HG03175 (cell line): Measurements from ENCODE around the gene HID1.
"Not testable (repeated sequence)": the region's sequence is repeated elsewhere in the genome, so short reads cannot be mapped to it uniquely, and the experiment has no call there.

Source experiments
- ATAC-seq: cut with Tn5 transposase; IDR thresholded peaks from one replicate; pipeline ENCODE4 v1.9.1; 2021; ENCODE audit warnings: mild to moderate bottlenecking, moderate library complexity; ENCODE audit not compliant: unreplicated experiment

Gene HID1

GRCh38 chr17:74924250-74924948 lies 48.2 kb downstream of the HID1 start, which contains the start of gene OTOP2:
Gene OTOP2 (plus strand): TSS chr17:74924273. CDS start chr17:74924633, 360 bp downstream.
- ATAC-seq = no peak

DNA sequence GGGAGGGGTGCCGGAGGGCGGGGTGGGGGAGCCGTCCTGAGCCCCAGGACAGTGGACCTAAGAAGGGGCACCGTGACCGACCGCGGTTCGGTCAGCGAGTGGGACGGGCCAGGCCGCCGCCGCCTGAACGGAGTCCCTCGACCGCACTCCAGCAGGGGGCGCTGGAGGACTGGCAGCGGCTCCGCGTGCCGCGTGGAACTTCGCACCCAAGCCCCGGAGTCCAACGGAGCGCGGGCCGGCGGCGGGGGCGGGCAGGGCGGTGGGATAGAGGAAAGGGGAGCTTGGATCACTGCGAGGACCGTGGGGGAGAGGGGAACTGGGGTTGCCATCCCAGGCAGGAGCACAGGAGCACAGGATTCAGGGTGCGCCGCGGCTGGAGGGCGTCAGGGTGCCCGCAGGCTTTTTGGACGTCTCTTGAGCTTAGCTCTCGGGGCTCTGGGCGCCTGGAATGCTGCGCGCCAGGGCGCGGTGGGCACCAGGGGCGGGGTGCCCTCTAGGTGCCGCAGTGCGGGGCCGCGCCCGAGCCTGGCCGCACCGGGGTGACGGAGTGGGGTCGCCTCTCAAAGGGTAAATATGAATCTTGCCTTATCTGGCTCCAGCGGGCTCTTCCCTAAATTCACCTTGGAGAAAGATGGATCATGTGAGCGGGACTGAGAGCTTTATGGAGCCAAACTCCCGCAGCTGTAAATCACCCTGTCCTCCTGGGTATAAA lies 48.9 kb downstream of the HID1 start:
- no peak for ATAC-seq

- no peak for ATAC-seq
These were observed 49.6 kb downstream of the HID1 start, which contains the start of gene USH1G for GRCh38 chr17:74922694-74923537. Gene USH1G (minus strand): TSS chr17:74923255. CDS start chr17:74923073, 182 bp downstream.

GRCh38 chr17:74922172-74922571 lies 50.4 kb downstream of the HID1 start:
- no peak for ATAC-seq

DNA sequence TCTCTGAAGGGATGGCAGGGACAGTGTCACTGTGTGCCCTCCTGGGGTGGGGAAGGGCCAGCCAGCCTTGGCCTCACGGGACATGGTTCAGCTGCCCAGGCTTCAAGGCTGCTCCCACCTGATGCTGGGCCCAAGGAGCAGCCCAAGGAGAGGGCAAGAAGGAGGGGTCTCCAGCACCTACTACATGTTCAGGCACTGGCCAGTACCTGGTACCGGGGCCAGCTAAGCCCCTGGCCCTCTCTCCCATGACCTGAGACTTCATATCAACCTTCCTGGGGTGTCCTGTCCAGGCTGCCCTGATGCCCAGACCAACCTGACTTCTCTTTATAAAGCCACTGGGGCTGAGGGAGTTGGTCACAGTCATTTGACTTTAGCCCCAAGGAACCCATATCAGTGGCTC lies 50.8 kb downstream of the HID1 start:
- ATAC-seq = no peak

- no peak for ATAC-seq
These were observed 51.4 kb downstream of the HID1 start for GRCh38 chr17:74921026-74921681.

GRCh38 chr17:74920642-74921025 lies 51.9 kb downstream of the HID1 start:
- no peak for ATAC-seq

GRCh38 chr17:74920306-74920620 lies 52.3 kb downstream of the HID1 start:
- no peak for ATAC-seq

- ATAC-seq = no peak
These were observed 52.9 kb downstream of the HID1 start for GRCh38 chr17:74919440-74920305.

DNA sequence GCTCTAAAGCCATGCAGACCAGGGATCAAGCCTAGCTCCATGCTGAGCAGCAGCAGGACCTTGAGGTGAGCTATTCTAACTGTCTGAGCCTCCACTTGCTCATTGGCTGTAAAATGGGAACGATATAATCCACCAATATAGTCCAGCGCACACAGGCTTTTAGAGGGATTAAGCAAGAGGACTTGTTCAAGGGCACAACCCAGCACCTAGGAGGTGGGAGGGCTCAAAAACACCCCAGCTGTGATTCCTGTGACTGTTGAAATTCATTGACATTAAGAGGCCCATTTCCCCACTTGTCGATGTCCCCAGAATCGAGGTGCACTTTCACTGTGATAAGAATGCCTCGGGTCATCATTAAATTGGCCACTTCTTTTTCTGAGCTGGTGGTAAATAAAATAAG lies 53.7 kb downstream of the HID1 start:
- ATAC-seq = no peak

DNA sequence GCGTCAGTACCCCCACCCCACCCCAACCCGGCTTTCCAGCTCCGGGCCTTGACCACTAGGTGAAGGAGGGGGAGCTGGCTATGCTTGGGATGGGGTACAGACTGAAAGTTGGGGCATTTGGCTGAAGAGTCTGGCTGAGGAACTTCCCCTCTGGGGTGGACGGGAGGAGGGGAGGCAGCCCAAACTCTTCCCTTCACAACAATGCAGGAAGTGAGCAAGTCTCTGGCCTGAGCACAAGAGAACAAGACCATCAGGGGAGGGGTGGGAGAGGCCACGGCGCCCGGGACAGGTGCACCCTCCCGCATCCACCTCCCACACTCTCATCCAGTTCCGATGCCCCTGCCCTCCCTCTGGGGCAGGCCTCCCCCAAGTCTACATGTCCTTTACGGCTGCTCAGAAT lies 55.1 kb downstream of the HID1 start:
- no peak for ATAC-seq

DNA sequence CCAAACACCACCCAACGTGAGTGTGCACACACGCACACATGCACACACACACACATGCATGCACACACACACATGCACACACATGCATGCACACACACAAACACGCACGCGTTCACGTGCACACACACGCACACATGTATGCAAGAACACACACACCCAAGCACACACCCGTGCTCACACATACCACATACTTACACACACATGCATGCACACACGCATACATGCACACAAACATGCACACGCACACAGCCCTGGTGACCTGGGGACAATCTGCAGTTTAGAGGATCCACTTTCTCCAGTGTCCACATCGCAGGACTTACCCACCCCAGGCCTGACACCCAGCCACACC lies 55.7 kb downstream of the HID1 start:
- no peak for ATAC-seq

DNA sequence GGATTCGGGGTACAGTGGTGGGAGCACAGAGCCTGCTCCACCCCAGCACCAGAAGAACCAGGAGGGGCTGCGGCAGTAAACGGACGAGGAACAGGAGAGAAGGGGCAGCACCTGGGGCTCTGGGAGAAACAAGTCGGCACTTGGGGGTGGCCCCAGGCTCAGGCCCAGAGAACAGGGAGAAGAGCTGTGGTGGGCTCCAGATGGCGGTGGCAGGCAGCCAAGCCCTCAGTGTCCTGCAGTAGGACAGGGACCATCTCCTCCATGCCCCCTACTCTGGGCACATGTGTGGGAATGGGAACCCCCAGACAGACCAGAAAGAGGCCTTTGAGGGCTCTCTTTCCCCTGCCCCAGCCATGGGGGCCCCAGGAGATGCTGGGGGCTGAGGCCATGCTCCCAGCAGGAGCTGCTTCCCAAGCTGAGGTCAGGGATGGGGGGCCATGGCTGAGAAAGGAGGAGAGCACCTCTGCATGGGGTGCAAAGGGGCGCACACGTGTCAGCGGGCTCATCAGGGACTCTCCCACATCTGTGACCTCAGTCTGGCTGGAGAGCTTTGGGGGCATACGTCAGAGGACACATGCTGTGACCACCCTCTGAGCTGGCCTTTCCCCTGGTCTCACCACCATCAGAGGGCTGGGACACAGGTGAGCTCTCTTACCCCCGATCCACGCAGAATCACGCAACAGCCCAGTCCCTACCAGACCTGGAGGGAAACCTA lies 56.3 kb downstream of the HID1 start:
- ATAC-seq = no peak

DNA sequence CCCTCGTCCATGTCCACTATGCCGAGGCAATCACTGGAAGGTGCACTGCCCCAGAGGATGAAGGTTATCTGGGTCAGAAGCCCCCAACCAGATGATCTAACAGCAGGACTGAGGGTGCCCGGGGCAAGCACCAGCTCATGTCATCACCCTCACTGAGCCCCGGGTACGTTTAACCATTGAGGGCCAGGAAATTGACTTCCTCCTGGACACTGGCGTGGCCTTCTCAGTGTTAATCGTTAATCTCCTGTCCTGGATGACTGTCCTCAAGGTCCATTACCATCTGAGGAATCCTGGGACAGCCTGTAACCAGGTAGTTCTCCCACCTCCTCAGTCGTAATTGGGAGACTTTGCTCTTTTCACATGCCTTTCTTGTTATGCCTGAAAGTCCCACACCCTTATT lies 61.1 kb downstream of the HID1 start:
- ATAC-seq = not testable (repeated sequence)

GRCh38 chr17:74909097-74909496 lies 63.5 kb downstream of the HID1 start:
- ATAC-seq = not testable (repeated sequence)

- ATAC-seq = no peak
These were observed 65.5 kb downstream of the HID1 start for GRCh38 chr17:74907012-74907411.

DNA sequence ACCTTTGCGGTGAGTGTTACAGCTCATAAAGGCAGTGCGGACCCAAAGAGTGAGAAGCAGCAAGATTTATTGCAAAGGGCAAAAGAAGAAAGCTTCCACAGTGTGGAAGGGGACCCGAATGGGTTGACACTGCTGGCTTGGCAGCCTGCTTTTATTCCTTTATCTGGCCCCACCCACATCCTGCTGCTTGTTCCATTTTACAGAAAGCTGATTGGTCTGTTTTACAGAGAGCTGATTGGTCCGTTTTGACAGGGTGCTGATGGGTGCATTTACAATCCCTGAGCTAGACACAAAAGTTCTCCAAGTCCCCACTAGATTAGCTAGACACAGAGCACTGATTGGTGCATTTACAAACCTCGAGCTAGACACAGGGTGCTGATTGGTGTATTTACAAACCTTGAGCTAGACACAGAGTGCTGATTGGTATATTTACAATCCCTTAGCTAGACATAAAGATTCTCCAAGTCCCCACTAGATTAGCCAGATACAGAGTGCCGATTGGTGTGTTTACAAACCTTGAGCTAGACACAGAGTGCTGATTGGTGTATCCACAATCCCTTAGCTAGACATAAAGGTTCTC lies 66.3 kb downstream of the HID1 start:
- not testable (repeated sequence) for ATAC-seq

DNA sequence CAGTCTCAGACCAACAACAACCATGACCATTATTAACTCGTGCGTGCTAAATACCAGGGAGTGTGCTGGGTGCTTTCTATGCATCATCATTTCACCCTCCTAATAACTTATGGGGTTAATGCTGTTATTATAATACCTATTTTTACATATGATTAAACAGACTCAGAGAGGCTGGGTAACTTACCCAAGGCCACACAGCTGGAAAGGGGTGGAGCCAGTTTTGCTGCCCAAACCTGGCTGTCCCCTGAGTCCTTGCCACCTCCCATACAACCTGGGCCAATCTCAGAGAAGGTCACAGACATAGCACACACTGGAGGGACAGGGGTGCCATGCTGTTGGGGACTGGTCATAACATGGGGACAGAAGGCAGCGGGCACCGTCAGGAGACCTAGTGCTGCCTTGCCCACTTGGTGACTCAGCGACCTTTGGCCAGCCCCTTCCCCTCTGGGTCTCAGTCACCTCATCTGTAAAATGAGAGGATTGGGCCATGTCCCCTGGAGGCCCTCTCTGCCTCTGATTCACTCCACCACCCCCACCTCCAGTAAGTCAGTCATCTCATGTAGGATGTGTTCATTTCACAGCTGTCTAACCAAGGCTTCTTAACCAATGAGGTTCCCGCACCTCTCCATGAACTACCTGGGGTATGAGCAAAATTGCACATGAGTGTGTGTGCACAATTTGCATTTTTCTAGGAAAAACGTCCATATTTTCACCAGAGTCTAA lies 67.7 kb downstream of the HID1 start:
- ATAC-seq = no peak

- no peak for ATAC-seq
These were observed 68.9 kb downstream of the HID1 start for GRCh38 chr17:74903671-74904070.
